A549 (cell line): Measurements from ENCODE around the gene KRT3.

ENCODE experiments used
- BHLHE40 ChIP-seq: IDR thresholded peaks from 2 replicates; pipeline ENCODE4 v1.6.1; 2012; ENCODE audit warnings: low read depth, low read length, inconsistent platforms
- CTCF ChIP-seq: fragments of >200 bp; sonication (Bioruptor Twin); formaldehyde crosslinking; IDR thresholded peaks from 3 replicates; pipeline ENCODE4 v1.5.1; 2016
- EP300 ChIP-seq, 2 experiments: fragments of >200 bp; sonication (Bioruptor Twin); formaldehyde crosslinking; IDR thresholded peaks; 2 replicates in 1 of 2; 3 replicates in 1 of 2; pipeline ENCODE4 v1.6.1; 2016 to 2017
- FOSL2 ChIP-seq, 2 experiments: fragments of 450-650 bp in 1 of 2; fragments of >200 bp in 1 of 2; sonication (Bioruptor Twin) in 1 of 2; formaldehyde crosslinking; IDR thresholded peaks; 2 replicates each; pipeline versions ENCODE4 v1.5.0 to v1.6.1; 2016 to 2020; ENCODE audit warnings: mild to moderate bottlenecking in 1 of 2, moderate library complexity in 1 of 2
- HDAC2 ChIP-seq: fragments of 200-600 bp; sonication (generic); IDR thresholded peaks from 2 replicates; pipeline ENCODE4 v1.6.1; 2016
- MAZ ChIP-seq: fragments of 150-350 bp; IDR thresholded peaks from 2 replicates; pipeline ENCODE4 v1.6.1; 2014; ENCODE audit warnings: antibody characterized with exemption, low read depth, low read length, borderline replicate concordance
- POLR2A ChIP-seq: IDR thresholded peaks from 2 replicates; pipeline ENCODE4 v1.6.1; 2012; ENCODE audit warnings: mild to moderate bottlenecking, low read length
- RFX5 ChIP-seq: fragments of 450-650 bp; IDR thresholded peaks from 2 replicates; pipeline ENCODE4 v1.7.1; 2014; ENCODE audit warnings: antibody characterized with exemption, mild to moderate bottlenecking, moderate library complexity
- TF ChIP-seq, protein P1 (sequence below): IDR thresholded peaks from 2 replicates; pipeline ENCODE4 v1.6.1; 2012

GRCh38 chr12:52740584-52740983 lies 55.3 kb downstream of the KRT3 start:
- TF ChIP-seq BHLHE40 (no peak), CTCF (no peak), EP300 (IDR thresholded peaks at IDR 0.05) (no peak), HDAC2 (no peak), POLR2A (no peak), FOSL2 (IDR thresholded peaks at IDR 0.05) (no peak), FOSL2 (CRISPR knock-in tag; IDR thresholded peaks at IDR 0.05) (no peak), RFX5 (no peak), MAZ (no peak)
- TF ChIP-seq, protein P1, sequence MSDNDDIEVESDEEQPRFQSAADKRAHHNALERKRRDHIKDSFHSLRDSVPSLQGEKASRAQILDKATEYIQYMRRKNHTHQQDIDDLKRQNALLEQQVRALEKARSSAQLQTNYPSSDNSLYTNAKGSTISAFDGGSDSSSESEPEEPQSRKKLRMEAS, result no peak
